ENCODE measurements around the gene GRIK1. TPM values are rescaled to one million over a fixed set of nuclear protein-coding genes. Genes with fewer than 3 reads are reported as not detected.

The GRIK1 gene
- total RNA-seq, 1 donor, result not detected

- DNase-seq (ENCODE audit: low read depth in 2 of 3, low spot score in 2 of 3), result no peak
Measured at GRCh38 chr21:29834617-29835016, 105.2 kb downstream of the GRIK1 start.

- DNase-seq (ENCODE audit: low read depth in 2 of 3, low spot score in 2 of 3), result no peak
Measured at GRCh38 chr21:29832217-29832616, 107.6 kb downstream of the GRIK1 start.

DNA sequence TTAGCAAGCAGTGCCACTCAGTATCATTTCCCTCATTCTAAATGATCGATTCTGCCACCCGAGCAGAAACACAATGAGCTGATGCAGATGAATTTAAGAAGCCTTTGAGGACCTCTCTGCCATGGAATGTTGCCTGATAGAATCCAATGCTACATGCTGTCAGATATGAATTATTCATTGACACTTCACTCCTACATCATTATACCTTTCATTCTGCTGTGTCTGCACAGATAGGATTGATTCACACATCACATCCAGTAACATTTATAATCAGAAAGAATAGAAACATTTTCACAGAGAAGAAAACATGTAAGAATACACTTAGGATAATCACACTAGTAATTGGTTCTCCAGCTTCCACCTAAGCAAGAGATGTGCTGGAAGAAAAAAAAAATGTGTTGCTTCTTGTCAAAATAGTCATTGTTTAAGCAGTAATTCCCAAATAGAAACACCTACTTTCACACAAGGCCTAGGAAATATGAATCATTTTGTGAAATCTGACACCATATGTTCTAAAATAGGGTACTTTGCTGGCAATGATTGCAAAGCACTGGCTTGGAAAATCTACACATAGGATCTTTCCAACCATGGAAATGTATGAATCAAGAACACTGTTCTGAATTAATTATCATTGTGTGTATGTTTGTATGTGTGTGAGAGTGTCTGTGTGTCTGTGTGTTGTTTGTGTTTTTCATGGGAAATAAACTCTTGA is 110.1 kb downstream of the GRIK1 start:
- no peak for DNase-seq (ENCODE audit: low read depth in 2 of 3, low spot score in 2 of 3)

- DNase-seq (ENCODE audit: low read depth in 2 of 3, low spot score in 2 of 3), result no peak
Measured at GRCh38 chr21:29827647-29828046, 112.1 kb downstream of the GRIK1 start.

GRCh38 chr21:29827236-29827635 is 112.6 kb downstream of the GRIK1 start:
- DNase-seq (ENCODE audit: low read depth in 2 of 3, low spot score in 2 of 3), result no peak

DNA sequence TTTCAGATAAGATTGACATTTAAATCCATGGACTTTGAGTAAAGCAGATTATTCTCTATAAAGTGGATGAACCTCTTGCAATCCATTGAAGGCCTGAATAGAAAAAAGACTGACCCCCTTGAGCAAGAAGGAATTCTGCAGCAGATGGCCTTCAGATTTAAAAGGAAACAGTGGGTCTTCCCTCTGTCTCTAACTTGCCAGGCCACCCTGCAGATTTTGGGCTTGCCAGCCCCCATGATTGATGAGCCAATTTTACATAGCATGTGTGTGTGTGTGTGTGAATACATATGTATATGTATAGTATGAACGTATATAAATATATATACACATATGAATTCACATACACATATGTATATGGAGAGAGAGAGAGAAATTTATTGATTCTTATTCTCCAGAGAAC is 113.4 kb downstream of the GRIK1 start:
- no peak for DNase-seq (ENCODE audit: low read depth in 2 of 3, low spot score in 2 of 3)

DNA sequence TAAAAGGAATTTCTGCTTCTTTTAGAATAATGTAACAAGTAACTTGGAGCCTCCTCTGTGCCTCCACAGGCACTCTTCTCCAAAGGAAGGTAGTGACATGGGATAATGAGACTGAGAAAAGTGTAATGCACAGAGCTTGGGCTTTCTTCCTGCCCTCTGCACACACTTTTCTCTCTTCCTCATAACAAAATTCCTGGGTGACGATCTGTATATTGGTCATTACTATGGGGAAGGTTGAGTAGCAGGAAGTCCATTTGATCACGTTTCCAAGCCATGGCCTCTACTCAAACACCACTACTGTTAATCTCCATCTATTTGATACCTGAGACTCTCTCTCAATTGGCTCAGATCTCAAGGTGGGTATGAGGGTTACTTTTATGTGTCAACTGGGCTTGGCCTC is 113.9 kb downstream of the GRIK1 start:
- DNase-seq (ENCODE audit: low read depth in 2 of 3, low spot score in 2 of 3), result no peak

- DNase-seq (ENCODE audit: low read depth in 2 of 3, low spot score in 2 of 3), result no peak
Measured at GRCh38 chr21:29825345-29825744, 114.5 kb downstream of the GRIK1 start.

DNA sequence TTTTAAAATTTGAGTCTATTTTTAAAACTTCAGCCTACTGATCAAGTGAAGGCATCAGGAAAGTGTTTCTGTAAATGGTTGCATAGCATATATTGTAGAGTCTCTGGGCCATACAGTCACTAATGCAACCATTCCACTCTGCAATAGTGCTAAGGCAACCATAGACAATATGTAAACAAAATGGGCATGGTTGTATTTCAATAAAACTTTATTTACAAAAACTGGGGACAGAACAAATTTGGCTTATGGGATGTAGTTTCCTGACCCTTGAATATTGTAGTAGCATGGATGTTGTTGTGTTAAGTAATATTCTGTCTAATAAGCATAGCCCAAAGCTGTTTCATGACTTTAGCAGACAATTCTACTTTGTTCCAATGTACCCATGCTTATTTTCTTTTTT is 117.7 kb downstream of the GRIK1 start:
- DNase-seq (ENCODE audit: low read depth in 2 of 3, low spot score in 2 of 3), result no peak

GRCh38 chr21:29821230-29821629 is 118.6 kb downstream of the GRIK1 start:
- no peak for DNase-seq (ENCODE audit: low read depth in 2 of 3, low spot score in 2 of 3)

DNA sequence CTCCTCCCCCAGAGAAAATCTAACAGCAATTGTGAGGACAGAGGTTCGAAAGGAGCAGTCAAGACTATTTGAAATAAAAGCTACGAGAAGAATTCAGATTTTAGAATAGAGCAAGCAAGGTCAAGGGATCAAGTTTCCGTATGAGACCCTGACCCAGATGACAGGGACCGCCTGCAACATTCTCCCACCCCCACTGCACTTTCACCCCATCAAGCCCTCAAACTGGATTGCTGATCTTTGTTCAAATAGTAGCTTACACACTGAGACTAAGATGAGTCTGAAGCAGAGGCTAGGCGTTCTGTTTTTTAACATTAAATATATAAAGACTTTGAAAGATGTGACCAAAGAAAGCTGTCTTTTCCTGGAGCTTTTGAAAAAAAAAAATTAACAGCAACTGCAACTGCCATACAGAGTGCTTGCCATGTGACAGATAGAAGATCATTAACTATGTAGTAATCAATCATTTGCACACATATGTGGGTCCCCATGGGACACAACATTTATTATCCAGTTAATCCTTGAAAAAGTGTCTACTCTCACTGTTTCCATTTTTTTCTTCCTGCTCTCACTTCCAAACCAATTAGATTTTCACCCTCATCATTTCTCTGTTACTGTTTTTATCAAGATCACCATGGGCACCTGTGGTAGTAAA is 120.0 kb downstream of the GRIK1 start:
- no peak for DNase-seq (ENCODE audit: low read depth in 2 of 3, low spot score in 2 of 3)

- no peak for DNase-seq (ENCODE audit: low read depth in 2 of 3, low spot score in 2 of 3)
Measured at GRCh38 chr21:29818383-29818921, 121.3 kb downstream of the GRIK1 start.

DNA sequence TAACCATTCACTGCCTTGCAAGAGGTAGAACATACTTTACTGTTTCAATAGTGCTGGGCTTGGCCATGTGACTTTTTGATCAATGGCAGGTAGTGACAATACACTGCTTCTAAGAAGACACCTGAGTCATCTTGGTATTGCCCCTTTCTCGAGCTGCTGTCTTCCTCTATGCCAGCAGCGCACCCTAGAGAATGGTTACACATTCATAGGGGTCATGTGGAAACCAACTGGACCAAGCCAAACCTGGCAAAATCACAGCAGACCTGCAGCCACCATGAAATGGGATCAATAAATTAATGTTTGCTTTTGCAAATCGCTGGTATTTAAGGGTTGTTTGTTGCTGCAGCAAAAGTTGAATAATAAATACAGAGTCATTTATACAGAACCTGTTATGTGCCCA is 122.3 kb downstream of the GRIK1 start:
- no peak for DNase-seq (ENCODE audit: low read depth in 2 of 3, low spot score in 2 of 3)

DNA sequence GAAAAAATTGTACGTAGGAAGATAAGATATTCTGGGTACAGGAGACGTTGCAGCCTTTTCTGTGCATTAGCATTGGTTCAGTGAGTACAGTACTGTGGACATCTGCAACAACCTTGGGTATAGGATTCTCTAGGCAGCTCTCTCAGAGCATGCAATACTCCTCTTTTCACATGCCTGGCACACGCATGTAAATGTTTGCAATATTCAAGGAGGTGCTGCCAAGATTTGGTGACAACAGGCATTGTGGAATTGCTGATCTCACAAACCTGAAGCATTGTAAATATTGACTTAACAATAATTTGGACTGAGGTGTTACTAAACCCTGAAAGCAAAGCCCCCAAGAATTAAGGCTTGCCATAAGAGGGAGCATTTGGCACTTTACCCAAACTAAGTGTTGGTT is 126.8 kb downstream of the GRIK1 start:
- DNase-seq (ENCODE audit: low read depth in 2 of 3, low spot score in 2 of 3), result no peak

DNA sequence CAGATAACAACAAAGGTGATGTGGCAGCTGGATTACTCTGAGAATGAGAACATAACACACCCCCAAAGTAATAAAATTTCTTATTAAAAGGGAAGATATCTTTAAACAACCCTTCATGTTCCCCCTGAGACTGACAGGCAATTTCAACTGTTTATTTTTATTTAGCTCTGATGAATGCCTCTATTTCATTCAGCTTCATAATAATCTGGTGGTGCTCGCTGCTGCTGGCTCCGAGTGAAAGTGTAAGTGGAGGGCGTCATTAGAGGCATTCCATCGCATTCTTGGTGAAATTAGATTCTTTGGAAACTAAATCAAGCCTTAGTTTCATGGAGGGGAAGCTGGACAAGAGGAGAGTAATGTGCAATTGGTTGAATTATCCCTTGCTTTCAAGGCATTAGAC is 128.9 kb downstream of the GRIK1 start:
- no peak for DNase-seq (ENCODE audit: low read depth in 2 of 3, low spot score in 2 of 3)

DNA sequence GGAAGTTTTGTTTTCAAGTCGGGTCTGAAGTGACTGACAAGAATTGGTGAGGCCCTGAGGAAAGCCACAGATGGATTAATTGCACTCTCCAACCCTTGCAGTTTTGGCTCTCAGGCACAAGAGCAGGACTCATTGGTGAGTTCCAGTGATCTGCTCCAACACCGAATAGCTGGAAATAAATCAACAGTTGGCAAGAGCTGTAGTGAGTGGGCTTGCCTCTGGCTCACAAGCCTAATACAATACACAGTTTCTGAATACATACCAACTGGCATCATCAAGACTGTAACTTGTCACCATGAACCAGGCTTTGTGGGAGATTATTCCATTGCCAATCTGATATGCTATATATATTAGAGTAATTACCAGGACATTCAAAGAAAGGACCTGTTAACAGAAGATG is 131.6 kb downstream of the GRIK1 start:
- DNase-seq (ENCODE audit: low read depth in 2 of 3, low spot score in 2 of 3), result no peak

DNA sequence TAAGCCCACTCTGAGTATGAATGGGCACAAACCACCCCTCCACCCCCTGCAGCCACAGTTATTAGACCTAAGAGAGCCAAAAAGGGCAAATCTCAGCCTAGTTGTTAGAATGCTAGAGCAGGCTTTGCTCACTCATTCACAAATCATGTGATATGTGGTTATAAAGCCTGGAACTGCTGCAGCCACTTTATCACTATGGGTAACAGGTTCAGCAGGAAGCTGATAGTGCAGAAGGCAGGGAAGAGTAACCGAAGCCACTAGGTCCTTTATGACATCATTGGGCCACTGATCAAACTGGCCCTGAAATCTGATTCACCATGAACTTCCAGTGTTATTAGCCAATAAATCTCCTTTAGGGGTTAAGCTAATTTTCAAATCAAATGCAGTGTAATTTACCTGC is 134.7 kb downstream of the GRIK1 start:
- no peak for DNase-seq (ENCODE audit: low read depth in 2 of 3, low spot score in 2 of 3)

GRCh38 chr21:29803191-29803590 is 136.6 kb downstream of the GRIK1 start:
- no peak for DNase-seq (ENCODE audit: low read depth in 2 of 3, low spot score in 2 of 3)

GRCh38 chr21:29801122-29801521 is 138.7 kb downstream of the GRIK1 start:
- DNase-seq (ENCODE audit: low read depth in 2 of 3, low spot score in 2 of 3), result no peak

DNA sequence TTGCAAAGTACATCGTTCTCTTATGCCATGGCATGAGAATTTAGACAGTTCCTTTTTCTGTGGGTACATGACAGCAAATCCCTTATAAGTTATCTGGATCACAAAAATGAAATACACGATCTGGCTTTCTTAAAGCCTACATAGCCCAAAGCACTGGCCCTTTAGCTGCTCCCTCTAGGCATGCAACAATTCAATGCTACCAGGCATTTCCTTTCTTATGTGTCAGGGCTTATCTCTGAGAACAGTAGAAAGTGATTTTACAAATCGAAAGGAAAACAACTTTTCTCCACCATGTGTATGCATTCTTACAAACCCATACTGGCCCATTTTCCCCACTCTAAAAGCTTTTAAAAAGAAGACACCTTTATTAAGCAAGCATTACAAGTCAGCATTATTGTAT is 139.7 kb downstream of the GRIK1 start:
- DNase-seq (ENCODE audit: low read depth in 2 of 3, low spot score in 2 of 3), result peak in 2 of 3 donors; percentile 9 to 65

DNA sequence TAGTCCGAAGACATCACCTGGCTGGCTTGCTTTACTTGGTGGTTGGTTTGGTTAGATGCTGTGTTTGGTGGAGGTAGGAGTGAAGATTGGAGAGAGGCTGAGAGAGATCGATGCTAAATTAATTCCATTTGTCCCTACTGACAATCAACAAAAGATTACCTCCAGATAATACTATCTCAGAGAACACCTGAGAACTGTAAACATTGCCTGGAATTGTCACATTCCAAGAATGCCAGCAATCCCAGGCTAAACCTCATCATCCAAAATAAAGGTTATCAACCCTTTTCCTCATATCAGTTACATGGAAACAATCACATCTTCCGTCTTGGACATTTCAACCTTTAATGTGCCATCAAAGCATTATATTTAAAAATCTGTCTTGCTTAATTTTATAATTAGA is 141.0 kb downstream of the GRIK1 start:
- no peak for DNase-seq (ENCODE audit: low read depth in 2 of 3, low spot score in 2 of 3)

DNA sequence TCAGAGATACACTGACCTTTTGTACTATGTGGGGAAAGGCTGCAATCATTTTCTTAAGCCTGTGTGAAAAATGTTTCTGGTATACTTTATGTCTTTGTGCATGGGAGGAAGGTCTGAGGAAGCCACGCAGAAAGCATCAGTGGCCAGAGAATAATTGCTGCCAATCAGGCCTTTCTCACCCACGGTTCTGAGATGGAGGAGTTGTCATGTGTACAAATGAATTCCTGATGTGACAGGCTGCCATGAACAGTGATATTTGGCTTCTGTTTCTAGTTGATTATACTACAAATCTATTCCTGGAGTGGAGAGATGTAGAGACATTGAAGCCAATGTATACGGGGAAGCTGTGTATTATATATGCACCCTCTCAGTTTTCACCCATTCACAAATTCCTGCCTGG is 142.6 kb downstream of the GRIK1 start:
- no peak for DNase-seq (ENCODE audit: low read depth in 2 of 3, low spot score in 2 of 3)

Data from hematopoietic multipotent progenitor cell (in vitro differentiated cells).